ENCODE results near the gene SAMHD1.

Gene SAMHD1

DNA sequence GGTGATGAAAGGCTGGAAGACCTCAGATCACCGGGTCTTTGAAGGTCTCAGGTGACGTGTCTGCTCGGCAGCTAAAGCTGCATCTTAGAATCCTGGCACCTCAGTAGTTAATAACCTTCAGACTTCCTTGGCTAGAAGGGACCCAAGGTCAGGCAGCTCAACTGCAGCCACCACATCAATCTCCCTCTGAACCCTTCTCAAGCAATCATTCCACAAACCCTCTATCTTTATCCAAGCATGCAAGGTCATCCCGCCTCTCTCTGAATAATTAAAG, 92.3 kb downstream of the SAMHD1 start:
- Histone ChIP-seq H3K4me3 (no peak overlapping the region), H4K20me1 (peaks cover 85% of the 10 kb centered on the region), H3K9ac (peak overlapping the region; percentile 99), H3K27me3 (no peaks in the 10 kb centered on the region), H3K4me2 (peak overlapping the region; percentile 100), H3K36me3 (peaks cover 59% of the 10 kb centered on the region), H3K4me1 (peaks cover 83% of the 10 kb centered on the region), H3K27ac (peak overlapping the region; percentile 44; the same call in 1 of the 2 replicates), H3K9me3 (no peaks in the 10 kb centered on the region)
- no peak for TF ChIP-seq Cebpa-rat (IDR thresholded peaks at IDR 0.05)

DNA sequence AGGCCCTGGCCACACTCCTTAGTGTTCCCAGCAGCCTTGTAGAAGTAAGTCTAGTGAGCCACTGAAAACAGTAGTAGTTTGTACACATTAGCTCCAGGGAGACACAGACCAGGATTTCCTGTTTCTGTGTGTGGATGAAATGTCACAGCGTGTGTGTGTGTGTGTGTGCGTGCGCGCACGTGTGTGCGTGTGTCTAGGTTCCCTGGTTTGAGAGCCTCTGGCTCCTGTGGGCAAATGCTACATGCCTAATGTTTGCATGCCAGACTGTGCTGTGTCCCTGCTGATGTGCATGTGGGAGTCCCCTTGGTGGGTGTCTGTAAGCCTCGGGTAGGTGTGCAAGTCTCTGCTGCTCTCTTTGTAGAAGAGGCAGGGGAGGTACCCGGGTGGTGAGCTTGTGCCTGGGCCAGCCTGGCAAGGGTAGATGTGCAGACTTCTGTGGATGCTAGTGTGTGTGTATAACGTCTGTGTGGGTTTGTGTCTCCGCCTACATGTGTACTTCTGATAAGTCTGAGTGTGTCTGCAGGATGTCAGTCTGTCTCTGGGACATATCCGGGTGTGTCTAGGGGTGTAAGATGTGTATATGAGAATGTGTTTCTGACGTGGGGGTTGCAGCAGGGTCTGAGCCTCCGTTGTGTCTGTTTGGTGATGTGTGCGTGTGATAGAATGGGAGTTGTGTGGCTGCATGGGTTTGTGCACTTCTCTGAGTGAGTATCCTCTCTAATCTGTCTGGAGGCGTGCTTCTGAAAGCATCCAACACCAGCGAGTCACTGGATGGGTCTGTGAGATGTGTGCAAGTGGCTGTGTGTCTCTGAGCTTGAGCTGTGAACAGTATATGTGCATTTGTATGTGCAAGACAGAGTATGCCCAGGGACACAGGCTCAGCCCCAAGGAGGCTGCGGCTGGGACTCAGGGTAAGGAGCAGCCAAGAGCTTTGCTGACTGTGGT, 94.5 kb downstream of the SAMHD1 start:
- Histone ChIP-seq H3K27ac (peak overlapping the region; percentile 69), H3K27me3 (no peaks in the 10 kb centered on the region), H3K36me3 (peaks cover 80% of the 10 kb centered on the region), H3K9ac (peak overlapping the region; percentile 2; the same call in 1 of the 2 replicates), H3K4me1 (peaks cover 98% of the 10 kb centered on the region), H3K9me3 (peaks cover 3% of the 10 kb centered on the region; the same call in 1 of the 2 replicates), H4K20me1 (peaks cover 99% of the 10 kb centered on the region), H3K4me3 (no peak overlapping the region), H3K4me2 (peak overlapping the region; percentile 71)
- TF ChIP-seq Cebpa-rat (IDR thresholded peaks at IDR 0.05) = no peak

DNA sequence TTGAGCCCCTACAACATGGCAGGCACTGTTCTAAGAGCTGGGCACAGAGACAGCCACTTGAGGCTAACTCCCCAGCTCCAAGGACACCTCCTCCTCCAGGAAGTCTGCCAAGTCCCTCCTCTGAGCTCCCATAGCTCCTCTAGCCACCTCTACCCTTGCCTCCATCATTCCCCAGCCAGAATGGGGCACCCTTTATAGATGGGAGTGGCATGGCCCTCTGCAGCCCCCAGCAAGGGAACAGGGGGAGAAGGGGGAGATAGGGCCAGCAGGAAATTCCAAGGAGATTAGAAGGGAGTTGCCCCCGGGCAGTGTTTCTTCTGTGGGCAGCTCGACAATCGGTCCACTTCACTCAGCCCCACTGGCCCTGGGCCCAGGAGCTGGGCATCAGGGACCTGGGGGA, 95.3 kb downstream of the SAMHD1 start:
- peak overlapping the region; percentile 71 for H3K4me2 ChIP-seq
- H4K20me1 ChIP-seq = peaks cover 93% of the 10 kb centered on the region
- H3K36me3 ChIP-seq = peaks cover 83% of the 10 kb centered on the region
- H3K4me3 ChIP-seq = no peak overlapping the region
- peak overlapping the region; percentile 2; the same call in 1 of the 2 replicates for H3K9ac ChIP-seq
- peaks cover 98% of the 10 kb centered on the region for H3K4me1 ChIP-seq
- peaks cover 11% of the 10 kb centered on the region for H3K9me3 ChIP-seq
- no peaks in the 10 kb centered on the region for H3K27me3 ChIP-seq
- H3K27ac ChIP-seq = peak overlapping the region; percentile 69
- no peak for TF ChIP-seq Cebpa-rat (IDR thresholded peaks at IDR 0.05)

DNA sequence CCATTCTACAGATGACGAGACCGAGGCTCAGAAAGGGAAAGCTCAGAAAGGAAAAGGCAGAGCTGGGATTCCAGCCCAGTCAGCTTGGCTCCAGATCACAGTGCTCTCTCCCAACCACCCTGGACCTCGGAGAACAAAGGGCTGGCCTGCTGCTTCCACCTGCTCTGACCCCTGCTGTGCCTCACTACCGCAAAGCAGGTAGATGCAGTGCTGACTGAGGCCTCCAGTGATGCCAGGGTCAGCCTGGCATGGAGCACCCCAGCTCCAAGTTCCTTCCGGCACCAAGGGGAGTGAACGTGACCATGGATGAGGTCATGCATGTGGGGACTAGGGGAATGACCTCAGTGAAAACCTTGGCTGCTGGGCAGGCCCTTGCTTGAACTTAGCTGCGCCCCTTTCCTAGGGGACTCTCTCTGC, 96.3 kb downstream of the SAMHD1 start:
- H3K27ac ChIP-seq = peak overlapping the region; percentile 69
- H4K20me1 ChIP-seq = peaks cover 84% of the 10 kb centered on the region
- peaks cover 17% of the 10 kb centered on the region for H3K9me3 ChIP-seq
- no peak overlapping the region for H3K4me3 ChIP-seq
- H3K4me2 ChIP-seq = peak overlapping the region; percentile 71
- TF ChIP-seq Cebpa-rat (IDR thresholded peaks at IDR 0.05) = no peak
- H3K9ac ChIP-seq = peak overlapping the region; percentile 58; the same call in 1 of the 2 replicates
- peaks cover 79% of the 10 kb centered on the region for H3K36me3 ChIP-seq
- H3K4me1 ChIP-seq = peaks cover 97% of the 10 kb centered on the region
- H3K27me3 ChIP-seq = no peaks in the 10 kb centered on the region

DNA sequence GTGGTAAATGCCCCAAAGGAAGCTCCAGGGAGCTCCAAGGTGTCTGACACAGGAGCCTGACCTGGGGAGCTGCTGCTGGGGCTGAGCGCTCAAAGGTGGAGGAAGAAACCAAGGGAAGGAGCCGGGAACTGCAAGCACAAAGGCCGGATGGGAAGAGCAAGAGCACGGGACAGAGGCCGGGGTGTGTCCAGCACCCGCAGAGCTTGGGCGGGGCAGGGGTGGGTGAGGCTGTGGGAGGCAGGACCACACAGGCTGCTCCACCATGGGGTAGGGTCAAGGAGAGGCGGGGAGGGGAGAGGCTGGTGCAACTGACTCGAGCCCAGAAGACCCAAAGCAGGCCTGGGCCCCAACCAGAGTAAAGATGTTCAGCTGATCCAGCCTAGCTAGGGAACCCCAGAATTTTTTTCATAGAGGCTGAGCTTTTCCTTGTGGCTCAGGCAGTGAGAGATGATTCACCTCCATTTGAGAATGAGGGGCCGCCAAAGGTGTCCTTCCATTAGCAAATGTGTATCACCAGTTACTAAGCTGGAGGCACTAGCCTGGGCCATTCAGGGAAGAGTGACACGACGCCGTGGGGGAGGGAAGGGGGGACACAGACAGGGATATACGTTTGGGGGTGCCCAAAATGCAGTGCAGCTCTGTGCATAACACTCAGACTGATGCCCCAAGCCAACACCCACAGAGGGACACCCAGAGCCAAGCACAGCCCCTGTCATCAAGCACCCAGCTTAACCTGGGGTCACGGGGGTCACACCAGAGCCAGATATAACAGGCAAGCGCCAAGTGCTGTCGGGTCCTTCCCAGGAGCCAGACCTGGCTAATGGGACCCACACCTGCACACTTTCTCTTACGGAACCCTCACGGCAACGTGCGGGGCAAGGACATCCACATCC, 96.9 kb downstream of the SAMHD1 start:
- H3K4me2 ChIP-seq = peak overlapping the region; percentile 71
- H3K4me3 ChIP-seq = no peak overlapping the region
- peak overlapping the region; percentile 58 for H3K9ac ChIP-seq
- H4K20me1 ChIP-seq = peaks cover 77% of the 10 kb centered on the region
- H3K9me3 ChIP-seq = peaks cover 17% of the 10 kb centered on the region
- peaks cover 77% of the 10 kb centered on the region for H3K36me3 ChIP-seq
- no peak for TF ChIP-seq Cebpa-rat (IDR thresholded peaks at IDR 0.05)
- peaks cover 97% of the 10 kb centered on the region for H3K4me1 ChIP-seq
- H3K27ac ChIP-seq = peak overlapping the region; percentile 69
- no peaks in the 10 kb centered on the region for H3K27me3 ChIP-seq

DNA sequence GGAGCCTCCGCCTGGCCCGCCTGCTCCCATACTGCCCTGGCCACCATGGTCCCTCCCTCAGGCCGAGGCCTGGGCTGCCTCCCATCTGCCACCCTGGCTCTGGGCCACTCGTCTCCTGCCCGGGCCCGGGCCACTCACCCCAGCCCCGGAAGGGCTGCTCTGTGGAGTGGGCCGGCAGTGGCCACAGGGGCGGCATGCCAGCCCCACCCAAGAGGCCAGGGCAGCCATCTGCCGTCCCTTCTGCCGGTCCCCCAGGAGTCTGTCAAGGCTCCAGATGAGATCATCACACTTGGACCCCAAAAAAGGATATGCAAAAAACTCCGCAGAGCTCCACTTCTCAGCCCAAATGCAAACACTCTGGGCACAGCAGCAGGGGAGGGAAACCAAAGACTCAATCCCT, 99.3 kb downstream of the SAMHD1 start:
- H3K9me3 ChIP-seq = peaks cover 17% of the 10 kb centered on the region
- H3K4me2 ChIP-seq = peak overlapping the region; percentile 2; the same call in 1 of the 2 replicates
- no peak overlapping the region for H3K4me3 ChIP-seq
- peaks cover 97% of the 10 kb centered on the region for H3K4me1 ChIP-seq
- H3K36me3 ChIP-seq = peaks cover 59% of the 10 kb centered on the region
- H3K9ac ChIP-seq = peak overlapping the region; percentile 6; the same call in 1 of the 2 replicates
- no peak for TF ChIP-seq Cebpa-rat (IDR thresholded peaks at IDR 0.05)
- no peaks in the 10 kb centered on the region for H3K27me3 ChIP-seq
- peak overlapping the region; percentile 69 for H3K27ac ChIP-seq
- peaks cover 53% of the 10 kb centered on the region for H4K20me1 ChIP-seq

DNA sequence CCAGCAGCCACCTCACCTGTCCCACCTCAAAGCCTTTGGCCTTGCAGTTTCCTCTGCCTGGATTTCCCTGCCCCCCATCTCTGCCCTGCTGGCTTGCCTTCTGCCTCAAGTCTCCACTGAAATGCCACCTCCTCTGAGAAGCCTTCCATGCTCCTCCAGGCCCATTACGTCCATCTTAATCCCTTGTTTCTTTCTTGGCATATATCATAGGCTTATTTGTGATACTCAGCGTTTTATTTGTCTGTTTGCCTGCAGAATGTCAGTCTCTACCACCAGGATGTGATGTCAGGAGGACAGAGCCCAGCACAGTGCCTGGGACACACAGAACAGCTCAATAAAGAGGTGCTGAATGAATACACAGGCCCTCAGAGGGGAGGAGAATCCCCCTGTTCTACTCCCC, 100.0 kb downstream of the SAMHD1 start:
- Histone ChIP-seq H3K9ac (no peak overlapping the region), H4K20me1 (peaks cover 46% of the 10 kb centered on the region), H3K4me1 (peaks cover 97% of the 10 kb centered on the region), H3K27me3 (no peaks in the 10 kb centered on the region), H3K4me3 (no peak overlapping the region), H3K36me3 (peaks cover 55% of the 10 kb centered on the region), H3K27ac (peak overlapping the region; percentile 69), H3K9me3 (peaks cover 17% of the 10 kb centered on the region), H3K4me2 (peak overlapping the region; percentile 2; the same call in 1 of the 2 replicates)
- TF ChIP-seq Cebpa-rat (IDR thresholded peaks at IDR 0.05) = no peak

DNA sequence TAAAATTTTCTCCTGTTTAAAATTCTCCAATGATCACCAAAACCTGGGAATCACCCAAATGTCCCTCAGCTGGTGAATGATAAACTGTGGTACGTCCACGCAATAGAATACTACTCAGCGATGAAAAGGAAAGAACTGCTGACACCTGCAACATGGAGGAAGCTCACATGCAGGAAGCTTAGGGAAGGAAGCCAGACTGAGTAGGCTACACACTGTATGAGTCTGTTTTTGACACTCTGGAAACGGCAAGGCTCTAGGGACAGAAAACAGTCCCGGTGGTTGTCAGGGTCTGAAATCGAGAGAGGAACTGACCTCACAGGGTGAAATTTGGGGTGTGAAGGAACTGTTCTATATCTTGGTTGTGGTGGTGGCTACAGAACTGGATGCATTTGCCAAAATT, 100.7 kb downstream of the SAMHD1 start:
- Histone ChIP-seq H3K4me1 (peaks cover 97% of the 10 kb centered on the region), H3K9me3 (peaks cover 17% of the 10 kb centered on the region), H3K27me3 (no peaks in the 10 kb centered on the region), H3K4me3 (no peak overlapping the region), H3K36me3 (peaks cover 48% of the 10 kb centered on the region), H3K9ac (no peak overlapping the region), H3K4me2 (peak overlapping the region; percentile 88; the same call in 1 of the 2 replicates), H3K27ac (no peak overlapping the region), H4K20me1 (peaks cover 39% of the 10 kb centered on the region)
- no peak for TF ChIP-seq Cebpa-rat (IDR thresholded peaks at IDR 0.05)

DNA sequence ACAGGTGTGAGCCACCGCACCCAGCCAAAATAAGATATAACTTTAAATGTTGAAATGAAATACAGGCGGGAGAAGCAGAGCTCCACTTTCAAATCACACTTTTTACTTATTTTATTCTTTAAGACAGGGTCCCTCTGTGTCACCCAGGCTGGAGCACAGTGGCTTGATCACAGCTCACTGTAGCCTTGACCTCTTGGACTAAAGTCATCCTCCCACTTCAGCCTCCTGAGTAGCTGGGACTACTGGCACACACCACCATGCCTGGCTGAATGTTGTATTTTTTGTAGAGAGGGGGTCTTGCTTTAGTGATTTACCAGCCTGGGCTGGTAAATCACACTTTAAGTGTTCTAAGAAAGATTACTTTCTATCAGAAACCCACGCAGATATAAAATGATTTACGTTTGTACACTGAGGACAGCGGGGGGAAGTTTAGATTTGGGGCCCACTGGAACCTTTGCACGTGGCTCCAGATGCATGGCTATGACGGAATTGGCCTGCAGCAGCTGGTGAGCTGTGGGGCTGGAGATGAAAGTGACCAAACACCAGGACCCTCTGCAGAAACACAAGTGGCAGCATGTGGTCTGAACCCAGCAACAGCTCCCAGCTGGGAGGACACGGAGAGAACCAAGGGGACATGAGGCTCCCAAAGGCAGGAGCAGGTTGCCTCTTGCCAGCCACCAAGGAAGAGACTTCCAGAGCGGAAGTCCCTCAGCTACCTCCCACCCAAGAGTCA, 102.0 kb downstream of the SAMHD1 start:
- Histone ChIP-seq H3K4me3 (no peak overlapping the region; the same call in 1 of the 2 replicates), H3K9me3 (peaks cover 17% of the 10 kb centered on the region), H3K9ac (peak overlapping the region; percentile 62; the same call in 1 of the 2 replicates), H3K27ac (peak overlapping the region; percentile 78), H3K27me3 (no peaks in the 10 kb centered on the region), H3K4me2 (peak overlapping the region; percentile 88), H4K20me1 (peaks cover 26% of the 10 kb centered on the region), H3K36me3 (peaks cover 36% of the 10 kb centered on the region), H3K4me1 (peaks cover 97% of the 10 kb centered on the region)
- TF ChIP-seq Cebpa-rat (IDR thresholded peaks at IDR 0.05) = no peak

Data from BLaER1 (cell line).